Stomach (tissue), 9 donors: ENCODE data around the gene SON. TPM values are rescaled to one million over a fixed set of nuclear protein-coding genes. Genes with fewer than 3 reads are reported as not detected.

Source experiments
- DNase-seq, 2 donors: peaks; one replicate each; pipeline versions ENCODE4 v3.0.0 to v3.0.0-alpha.2; 2013 to 2019
- H3K27ac ChIP-seq, 5 donors: fragments of 200-600 bp in 4 of 5; sonication (generic) in 4 of 5; one replicate each; pipeline ENCODE4 v1.5.1; 2013 to 2019; ENCODE audit warnings: mild to moderate bottlenecking in 1 of 5, moderate library complexity in 1 of 5
- H3K27me3 ChIP-seq, 3 donors: fragments of 200-600 bp; sonication (generic); one replicate each; pipeline ENCODE4 v1.5.1; 2017 to 2019; ENCODE audit warnings: mixed run types in 1 of 3
- H3K36me3 ChIP-seq, 4 donors: fragments of 200-600 bp; sonication (generic); 1 replicate in 3 of 4; 2 replicates in 1 of 4; pipeline ENCODE4 v1.5.1; 2016 to 2019
- H3K4me1 ChIP-seq, 4 donors: fragments of 200-600 bp; sonication (generic); one replicate each; pipeline ENCODE4 v1.5.1; 2016 to 2019
- H3K4me3 ChIP-seq, 4 donors: fragments of 200-600 bp; sonication (generic) in 3 of 4; one replicate each; pipeline ENCODE4 v1.5.1; 2016 to 2019; ENCODE audit warnings: mild to moderate bottlenecking in 1 of 4
- H3K9me3 ChIP-seq, 4 donors: fragments of 200-600 bp; sonication (generic); one replicate each; pipeline ENCODE4 v1.5.1; 2016 to 2019
- CTCF ChIP-seq, 7 experiments: fragments of 450-650 bp in 4 of 7; fragments of 200-600 bp in 3 of 7; sonication (generic) in 3 of 7; IDR thresholded peaks; one replicate each; pipeline ENCODE4 v1.5.1; 2016 to 2019; ENCODE audit warnings: antibody characterized with exemption in 7 of 7, control low read depth in 2 of 7, mild to moderate bottlenecking in 1 of 7
- EP300 ChIP-seq: sonication (generic); formaldehyde crosslinking; IDR thresholded peaks from one replicate; pipeline ENCODE4 v1.6.1; 2017; ENCODE audit warnings: antibody characterized with exemption
- POLR2A ChIP-seq, 4 donors: fragments of 450-650 bp; IDR thresholded peaks; one replicate each; pipeline ENCODE4 v1.6.1; 2016; ENCODE audit warnings: antibody characterized with exemption in 4 of 4, control low read depth in 2 of 4, mild to moderate bottlenecking in 1 of 4, moderate library complexity in 1 of 4
- POLR2AphosphoS5 ChIP-seq, 3 donors: sonication (generic); formaldehyde crosslinking; IDR thresholded peaks; one replicate each; pipeline ENCODE4 v1.6.1; 2016; ENCODE audit warnings: antibody characterized with exemption in 3 of 3
- WGBS, 5 donors: extraction: QIAGEN DNeasy Blood & Tissue Kit in 3 of 5; methylation state at CpG; one replicate each; pipeline versions ENCODE4 v1.1.5 to v1.1.7; 2013 to 2018; 5-methylcytosine and 5-hydroxymethylcytosine counted together
- intact Hi-C: fragments of 100-400 bp; cut with DNase I; formaldehyde crosslinking; loops from one replicate; pipeline ENCODE4 v1.15.1; 2023; ENCODE audit warnings: low total_unique reads
- polyA plus RNA-seq, 3 donors: library from polyadenylated mRNA; stranded (reverse); fragments of 200-250 nt; gene quantifications; one replicate each; pipeline ENCODE4 v1.2.3, GENCODE V29; 2013
- total RNA-seq, 5 donors: library from RNA; depleted of rRNA; stranded (reverse); fragments of >200 nt; gene quantifications; one replicate each; pipeline versions ENCODE4 v1.1.0 to v1.2.3, GENCODE V29; 2014 to 2016
- donor health status: healthy with polysubstance abuse.
- donor health status: Bipolar disorder and iron deficiency.
- donor health status: healthy.

The SON gene
- total and polyA plus RNA-seq, 8 donors, result 31.8 to 419 (median 221) TPM

DNA sequence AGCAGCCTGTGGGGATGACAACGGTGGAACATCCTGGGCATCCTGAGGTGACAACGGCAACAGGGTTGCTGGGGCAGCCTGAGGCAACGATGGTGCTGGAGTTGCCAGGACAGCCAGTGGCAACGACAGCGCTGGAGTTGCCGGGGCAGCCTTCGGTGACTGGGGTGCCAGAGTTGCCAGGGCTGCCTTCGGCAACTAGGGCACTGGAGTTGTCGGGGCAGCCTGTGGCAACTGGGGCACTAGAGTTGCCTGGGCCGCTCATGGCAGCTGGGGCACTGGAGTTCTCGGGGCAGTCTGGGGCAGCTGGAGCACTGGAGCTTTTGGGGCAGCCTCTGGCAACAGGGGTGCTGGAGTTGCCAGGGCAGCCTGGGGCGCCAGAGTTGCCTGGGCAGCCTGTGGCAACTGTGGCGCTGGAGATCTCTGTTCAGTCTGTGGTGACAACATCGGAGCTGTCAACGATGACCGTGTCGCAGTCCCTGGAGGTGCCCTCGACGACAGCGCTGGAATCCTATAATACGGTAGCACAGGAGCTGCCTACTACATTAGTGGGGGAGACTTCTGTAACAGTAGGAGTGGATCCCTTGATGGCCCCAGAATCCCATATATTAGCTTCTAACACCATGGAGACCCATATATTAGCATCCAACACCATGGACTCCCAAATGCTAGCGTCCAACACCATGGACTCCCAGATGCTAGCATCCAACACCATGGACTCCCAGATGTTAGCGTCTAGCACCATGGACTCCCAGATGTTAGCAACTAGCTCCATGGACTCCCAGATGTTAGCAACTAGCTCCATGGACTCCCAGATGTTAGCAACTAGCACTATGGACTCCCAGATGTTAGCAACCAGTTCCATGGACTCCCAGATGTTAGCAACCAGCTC is 8.2 kb downstream of the SON start:
- no peak overlapping the region for H3K27ac ChIP-seq
- TF ChIP-seq EP300, result no peak
- no peak for TF ChIP-seq POLR2AphosphoS5 (IDR thresholded peaks at IDR 0.05)
- TF ChIP-seq POLR2A (IDR thresholded peaks at IDR 0.05), result no peak
- no peak for TF ChIP-seq CTCF (IDR thresholded peaks at IDR 0.05)
- intact Hi-C loops, result no loop called here
- 95 to 98% (median 97%) methylated on average over 19 to 23 of the region's 23 CpGs for WGBS, 5 donors
- H3K9me3 ChIP-seq, result no peaks in the 10 kb centered on the region
- no peak overlapping the region for H3K4me3 ChIP-seq
- peaks cover 63 to 98% (median 97%) of the 10 kb centered on the region in 4 donors for H3K36me3 ChIP-seq
- H3K27me3 ChIP-seq, result no peaks in the 10 kb centered on the region
- DNase-seq, result no peak
- peaks cover 4 to 49% (median 27%) of the 10 kb centered on the region in 4 donors for H3K4me1 ChIP-seq

DNA sequence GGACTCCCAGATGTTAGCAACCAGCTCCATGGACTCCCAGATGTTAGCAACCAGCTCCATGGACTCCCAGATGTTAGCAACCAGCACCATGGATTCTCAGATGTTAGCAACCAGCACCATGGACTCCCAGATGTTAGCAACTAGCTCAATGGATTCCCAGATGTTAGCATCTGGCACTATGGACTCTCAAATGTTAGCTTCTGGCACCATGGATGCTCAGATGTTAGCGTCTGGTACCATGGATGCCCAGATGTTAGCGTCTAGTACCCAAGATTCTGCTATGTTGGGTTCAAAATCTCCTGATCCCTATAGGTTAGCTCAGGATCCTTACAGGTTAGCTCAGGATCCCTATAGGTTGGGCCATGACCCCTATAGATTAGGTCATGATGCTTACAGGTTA is 8.8 kb downstream of the SON start:
- Histone ChIP-seq H3K4me3 (no peak overlapping the region), H3K27ac (no peak overlapping the region), H3K36me3 (peaks cover 70 to 100% (median 98%) of the 10 kb centered on the region in 4 donors), H3K27me3 (no peaks in the 10 kb centered on the region), H3K4me1 (peaks cover 0 to 49% (median 25%) of the 10 kb centered on the region in 4 donors), H3K9me3 (no peaks in the 10 kb centered on the region)
- no peak for DNase-seq
- 93 to 100% (median 99%) methylated on average over 2 of the region's 2 CpGs for WGBS, 5 donors
- intact Hi-C loops, result no loop called here
- no peak for TF ChIP-seq POLR2A (IDR thresholded peaks at IDR 0.05)
- no peak for TF ChIP-seq POLR2AphosphoS5 (IDR thresholded peaks at IDR 0.05)
- no peak for TF ChIP-seq CTCF (IDR thresholded peaks at IDR 0.05)
- TF ChIP-seq EP300, result no peak

DNA sequence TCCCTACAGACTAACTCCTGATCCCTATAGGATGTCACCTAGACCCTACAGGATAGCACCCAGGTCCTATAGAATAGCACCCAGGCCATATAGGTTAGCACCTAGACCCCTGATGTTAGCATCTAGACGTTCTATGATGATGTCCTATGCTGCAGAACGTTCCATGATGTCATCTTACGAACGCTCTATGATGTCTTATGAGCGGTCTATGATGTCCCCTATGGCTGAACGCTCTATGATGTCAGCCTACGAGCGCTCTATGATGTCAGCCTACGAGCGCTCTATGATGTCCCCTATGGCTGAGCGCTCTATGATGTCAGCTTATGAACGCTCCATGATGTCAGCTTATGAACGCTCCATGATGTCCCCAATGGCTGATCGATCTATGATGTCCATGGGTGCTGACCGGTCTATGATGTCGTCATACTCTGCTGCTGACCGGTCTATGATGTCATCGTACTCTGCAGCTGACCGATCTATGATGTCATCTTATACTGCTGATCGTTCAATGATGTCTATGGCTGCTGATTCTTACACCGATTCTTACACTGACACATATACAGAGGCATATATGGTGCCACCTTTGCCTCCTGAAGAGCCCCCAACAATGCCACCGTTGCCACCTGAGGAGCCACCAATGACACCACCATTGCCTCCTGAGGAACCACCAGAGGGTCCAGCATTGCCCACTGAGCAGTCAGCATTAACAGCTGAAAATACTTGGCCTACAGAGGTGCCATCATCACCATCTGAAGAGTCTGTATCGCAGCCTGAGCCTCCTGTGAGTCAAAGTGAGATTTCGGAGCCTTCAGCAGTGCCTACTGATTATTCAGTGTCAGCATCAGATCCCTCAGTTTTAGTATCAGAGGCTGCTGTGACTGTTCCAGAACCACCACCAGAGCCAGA is 9.5 kb downstream of the SON start:
- peaks cover 69 to 100% (median 98%) of the 10 kb centered on the region in 4 donors for H3K36me3 ChIP-seq
- intact Hi-C loops, result no loop called here
- 96 to 98% (median 97%) methylated on average over 23 to 24 of the region's 24 CpGs for WGBS, 5 donors
- no peak for DNase-seq
- no peaks in the 10 kb centered on the region for H3K27me3 ChIP-seq
- H3K27ac ChIP-seq, result no peak overlapping the region
- no peak for TF ChIP-seq EP300
- TF ChIP-seq POLR2AphosphoS5 (IDR thresholded peaks at IDR 0.05), result peak in 1 of 3 donors; percentile 13
- no peaks in the 10 kb centered on the region for H3K9me3 ChIP-seq
- no peak overlapping the region for H3K4me3 ChIP-seq
- peaks cover 0 to 49% (median 22%) of the 10 kb centered on the region in 4 donors for H3K4me1 ChIP-seq

DNA sequence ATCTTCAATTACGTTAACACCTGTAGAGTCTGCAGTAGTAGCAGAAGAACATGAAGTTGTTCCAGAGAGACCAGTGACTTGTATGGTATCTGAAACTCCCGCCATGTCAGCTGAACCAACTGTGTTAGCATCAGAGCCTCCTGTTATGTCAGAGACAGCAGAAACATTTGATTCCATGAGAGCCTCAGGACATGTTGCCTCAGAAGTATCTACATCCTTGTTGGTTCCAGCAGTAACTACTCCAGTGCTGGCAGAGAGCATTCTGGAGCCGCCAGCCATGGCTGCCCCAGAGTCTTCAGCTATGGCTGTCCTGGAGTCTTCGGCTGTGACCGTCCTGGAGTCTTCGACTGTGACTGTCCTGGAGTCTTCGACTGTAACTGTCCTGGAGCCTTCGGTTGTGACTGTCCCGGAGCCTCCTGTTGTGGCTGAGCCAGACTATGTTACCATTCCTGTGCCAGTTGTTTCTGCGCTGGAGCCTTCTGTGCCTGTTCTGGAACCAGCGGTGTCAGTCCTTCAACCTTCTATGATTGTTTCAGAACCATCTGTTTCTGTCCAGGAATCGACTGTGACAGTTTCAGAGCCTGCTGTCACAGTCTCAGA is 10.3 kb downstream of the SON start:
- Histone ChIP-seq H3K27me3 (no peaks in the 10 kb centered on the region), H3K36me3 (peaks cover 76 to 100% (median 98%) of the 10 kb centered on the region in 4 donors), H3K27ac (no peak overlapping the region), H3K9me3 (no peaks in the 10 kb centered on the region), H3K4me1 (peaks cover 0 to 46% (median 20%) of the 10 kb centered on the region in 4 donors), H3K4me3 (no peak overlapping the region)
- WGBS, 5 donors, result 96 to 98% (median 97%) methylated on average over 10 to 12 of the region's 12 CpGs
- TF ChIP-seq POLR2A (IDR thresholded peaks at IDR 0.05), result no peak
- TF ChIP-seq CTCF (IDR thresholded peaks at IDR 0.05), result no peak
- TF ChIP-seq EP300, result no peak
- TF ChIP-seq POLR2AphosphoS5 (IDR thresholded peaks at IDR 0.05), result no peak
- intact Hi-C loops, result no loop called here
- no peak for DNase-seq
